Activated naive CD8-positive, alpha-beta T cell treated with anti-CD3 and anti-CD28 coated beads for 36 hours (primary cell): ENCODE data around the gene NKPD1. TPM values are rescaled to one million over a fixed set of nuclear protein-coding genes. Genes with fewer than 3 reads are reported as not detected.

Experiments
- DNase-seq: peaks from one replicate; pipeline ENCODE4 v3.0.0; 2021
- H3K27ac Mint-ChIP-seq: one replicate; pipeline ENCODE4 v1.8.0; 2022; ENCODE audit warnings: mild to moderate bottlenecking, moderate library complexity, mixed read lengths
- H3K27me3 Mint-ChIP-seq: one replicate; pipeline ENCODE4 v1.8.0; 2022; ENCODE audit warnings: mild to moderate bottlenecking, mixed read lengths
- H3K36me3 Mint-ChIP-seq: one replicate; pipeline ENCODE4 v1.8.0; 2021; ENCODE audit warnings: mild to moderate bottlenecking, mixed read lengths
- H3K4me1 Mint-ChIP-seq: one replicate; pipeline ENCODE4 v1.8.0; 2021; ENCODE audit warnings: mixed read lengths
- H3K4me3 Mint-ChIP-seq: one replicate; pipeline ENCODE4 v1.8.0; 2022; ENCODE audit warnings: mild to moderate bottlenecking, moderate library complexity, mixed read lengths
- H3K9me3 Mint-ChIP-seq: one replicate; pipeline ENCODE4 v1.8.0; 2022; ENCODE audit warnings: mixed read lengths
- total RNA-seq, 2 experiments: library from RNA; stranded (reverse); gene quantifications; one replicate each; pipeline ENCODE4 v1.2.3, GENCODE V29; 2021

Gene NKPD1
- total RNA-seq, 2 experiments from 2014 or later = 0.24 TPM; not detected in 1

DNA sequence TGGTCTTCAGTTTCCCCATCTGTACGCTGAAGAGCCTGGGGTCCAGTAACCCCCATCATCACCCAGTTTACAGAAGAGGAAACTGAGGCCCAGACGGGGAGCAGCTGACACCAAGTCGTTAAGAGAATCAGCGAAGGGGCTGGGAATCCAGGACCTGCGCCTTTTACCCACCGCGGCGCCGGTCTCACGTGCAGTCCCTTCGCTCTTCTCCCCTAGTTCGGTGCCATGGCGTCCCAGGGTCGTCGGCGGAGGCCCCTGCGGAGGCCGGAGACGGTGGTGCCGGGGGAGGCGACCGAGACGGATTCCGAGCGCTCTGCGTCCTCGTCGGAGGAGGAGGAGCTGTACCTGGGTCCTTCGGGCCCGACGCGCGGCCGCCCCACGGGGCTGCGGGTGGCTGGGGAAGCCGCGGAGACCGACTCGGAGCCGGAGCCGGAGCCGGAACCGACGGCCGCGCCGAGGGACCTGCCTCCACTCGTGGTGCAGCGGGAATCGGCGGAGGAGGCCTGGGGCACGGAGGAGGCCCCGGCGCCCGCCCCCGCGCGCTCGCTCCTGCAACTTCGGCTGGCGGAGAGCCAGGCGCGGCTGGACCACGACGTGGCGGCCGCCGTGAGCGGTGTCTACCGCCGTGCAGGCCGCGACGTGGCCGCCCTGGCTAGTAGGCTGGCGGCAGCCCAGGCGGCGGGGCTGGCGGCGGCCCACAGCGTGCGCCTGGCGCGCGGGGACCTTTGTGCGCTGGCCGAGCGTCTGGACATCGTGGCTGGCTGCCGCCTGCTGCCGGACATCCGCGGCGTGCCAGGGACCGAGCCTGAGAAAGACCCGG, 18.5 kb upstream of the NKPD1 start:
- peak; percentile 64 for DNase-seq
- Mint-ChIP-seq H3K27me3 (no peaks in the 10 kb centered on the region), H3K36me3 (peaks cover 2% of the 10 kb centered on the region), H3K9me3 (no peaks in the 10 kb centered on the region), H3K4me1 (peaks cover 12% of the 10 kb centered on the region), H3K4me3 (peak overlapping the region; percentile 85), H3K27ac (peak overlapping the region; percentile 86)

DNA sequence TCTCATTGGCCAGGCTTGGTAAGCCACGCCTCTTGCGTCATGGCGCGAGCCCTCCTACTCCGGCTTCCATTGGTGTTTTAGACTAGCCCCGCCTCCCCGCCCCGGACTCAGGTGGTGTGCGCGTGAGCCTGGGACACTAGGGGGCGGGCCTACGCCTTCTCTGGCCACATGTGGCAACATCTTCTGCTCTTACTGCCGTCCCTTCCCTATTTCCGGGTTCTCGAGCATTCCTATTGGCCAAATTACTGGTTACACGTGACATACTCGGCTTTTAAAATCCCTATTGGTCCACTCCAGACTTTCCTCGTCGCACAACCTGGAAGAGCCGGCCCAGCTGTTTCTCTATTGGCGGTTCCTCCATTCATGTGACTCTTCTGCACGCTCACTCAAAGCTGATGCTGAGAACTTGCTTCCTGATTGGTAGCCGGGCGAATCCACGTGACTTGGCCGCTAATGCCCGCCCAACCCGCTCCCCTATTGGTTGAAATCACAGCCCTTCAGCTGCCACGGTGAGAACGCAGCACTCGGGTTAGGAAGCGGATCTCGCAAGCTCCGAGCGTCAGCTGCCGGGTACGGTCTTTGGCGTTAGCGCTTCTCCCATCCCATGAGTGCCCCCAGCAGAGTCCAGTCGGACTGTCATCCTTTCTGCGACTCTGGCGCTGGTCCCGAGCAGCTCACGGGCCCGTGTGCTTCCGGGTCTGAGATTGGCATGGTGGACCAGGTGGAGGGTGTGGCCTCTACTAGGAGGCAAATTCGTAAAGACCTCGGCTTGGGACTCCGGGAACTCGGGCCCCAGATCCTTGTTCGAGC, 17.7 kb upstream of the NKPD1 start, which contains the start of gene BLOC1S3:
Gene BLOC1S3 (plus strand): TSS at position 523 of the 810 bp plus-strand sequence. CDS start 513 bp downstream, outside the sequence.
- peak within 1 kb of the TSS; percentile 86 for H3K27ac Mint-ChIP-seq
- DNase-seq = peak; percentile 100
- peak within 1 kb of the TSS; percentile 85 for H3K4me3 Mint-ChIP-seq
- no peaks in the 10 kb centered on the region for H3K9me3 Mint-ChIP-seq
- peaks cover 2% of the 10 kb centered on the region for H3K36me3 Mint-ChIP-seq
- no peaks in the 10 kb centered on the region for H3K27me3 Mint-ChIP-seq
- peaks cover 13% of the 10 kb centered on the region for H3K4me1 Mint-ChIP-seq

DNA sequence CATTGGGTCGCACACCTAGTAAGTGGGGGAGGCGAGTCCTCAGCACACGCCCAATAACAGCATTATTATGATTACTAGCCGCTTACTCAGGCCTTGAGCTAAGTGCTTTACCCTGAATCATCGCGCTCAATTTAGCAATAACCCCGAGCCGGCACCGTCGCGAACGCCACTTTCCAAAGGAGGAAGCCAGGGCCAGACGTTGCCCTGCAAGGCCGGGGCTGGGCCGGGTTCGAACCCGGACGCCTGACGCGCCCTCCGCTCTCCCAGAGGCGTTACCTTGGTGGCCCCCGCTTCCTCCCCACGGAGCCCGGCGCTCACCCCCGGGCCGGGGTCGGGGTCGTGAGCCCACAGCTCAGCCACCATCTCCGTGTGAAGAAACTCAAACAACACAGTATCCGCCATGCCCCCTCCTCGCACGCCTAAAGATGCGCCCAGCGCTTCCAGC, 17.1 kb upstream of the NKPD1 start, which contains the start of gene TRAPPC6A:
Gene TRAPPC6A (minus strand): TSS at position 421 of the 445 bp plus-strand sequence. CDS start 19 bp downstream, at position 402.
- peak within 1 kb of the TSS; percentile 85 for H3K4me3 Mint-ChIP-seq
- H3K27ac Mint-ChIP-seq = peak within 1 kb of the TSS; percentile 86
- H3K9me3 Mint-ChIP-seq = no peaks in the 10 kb centered on the region
- peaks cover 2% of the 10 kb centered on the region for H3K36me3 Mint-ChIP-seq
- peaks cover 14% of the 10 kb centered on the region for H3K4me1 Mint-ChIP-seq
- no peak for DNase-seq
- no peaks in the 10 kb centered on the region for H3K27me3 Mint-ChIP-seq

DNA sequence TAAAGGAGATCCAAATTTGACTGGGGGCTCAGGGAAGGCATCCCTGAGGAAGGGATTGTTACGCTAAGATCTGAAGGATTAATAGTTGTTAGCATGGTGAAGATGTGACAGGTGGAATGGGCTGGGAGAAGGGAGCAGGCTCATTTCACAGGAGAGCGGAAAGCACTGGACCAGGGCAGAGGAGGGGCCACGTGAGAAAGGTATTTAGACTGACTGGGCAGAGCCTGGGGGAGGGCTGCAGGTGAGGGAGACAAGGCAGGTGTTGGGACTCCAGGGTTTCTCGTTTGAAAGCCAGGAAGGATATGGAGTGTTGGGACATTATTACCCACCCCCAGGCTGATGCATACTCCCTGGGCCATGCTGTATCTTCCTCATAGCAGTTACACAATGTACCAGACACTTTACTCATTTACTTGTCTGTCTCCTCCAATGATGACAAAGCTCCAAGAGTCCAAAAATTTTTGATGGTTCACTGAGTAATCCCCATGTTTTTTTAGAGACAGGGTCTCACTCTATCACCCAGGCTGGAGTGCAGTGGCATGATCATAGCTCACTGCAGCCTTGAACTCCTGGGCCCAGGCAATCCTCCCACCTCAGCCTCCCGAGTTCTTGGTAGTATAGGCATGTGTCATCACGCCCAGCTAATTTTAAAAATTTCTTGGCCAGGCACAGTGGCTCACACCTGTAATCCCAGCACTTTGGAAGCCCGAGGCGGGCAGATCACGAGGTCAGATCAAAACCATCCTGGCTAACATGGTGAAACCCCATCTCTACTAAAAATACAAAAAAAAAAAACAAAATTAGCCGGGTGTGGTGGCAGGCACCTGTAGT, 14.9 kb upstream of the NKPD1 start:
- Mint-ChIP-seq H3K9me3 (no peaks in the 10 kb centered on the region), H3K27ac (peak overlapping the region; percentile 7), H3K36me3 (peaks cover 2% of the 10 kb centered on the region), H3K27me3 (no peaks in the 10 kb centered on the region), H3K4me3 (no peak overlapping the region), H3K4me1 (peaks cover 20% of the 10 kb centered on the region)
- DNase-seq = no peak

DNA sequence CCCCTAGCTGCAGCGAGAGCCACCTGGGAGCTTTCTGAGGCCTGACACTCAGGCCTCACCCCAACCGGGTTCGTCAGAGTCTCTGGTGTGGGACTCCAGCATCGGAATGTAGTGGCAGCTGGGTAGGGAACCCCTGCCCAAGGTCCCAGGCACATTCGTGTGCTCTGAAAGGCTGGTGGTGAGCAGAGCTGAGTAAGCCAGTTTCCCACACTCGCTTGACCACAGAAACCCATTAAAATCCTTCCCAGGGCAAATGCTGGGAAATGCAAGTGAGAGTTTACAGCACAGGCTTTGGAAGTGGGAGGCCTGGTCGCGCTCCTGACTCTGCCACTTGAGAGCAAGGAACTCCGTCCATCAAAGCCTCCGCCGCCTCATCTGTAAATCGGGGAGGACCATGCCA, 13.0 kb upstream of the NKPD1 start:
- no peak overlapping the region for H3K4me3 Mint-ChIP-seq
- H3K27me3 Mint-ChIP-seq = no peaks in the 10 kb centered on the region
- peaks cover 21% of the 10 kb centered on the region for H3K4me1 Mint-ChIP-seq
- DNase-seq = no peak
- no peak overlapping the region for H3K27ac Mint-ChIP-seq
- H3K9me3 Mint-ChIP-seq = no peaks in the 10 kb centered on the region
- H3K36me3 Mint-ChIP-seq = peaks cover 2% of the 10 kb centered on the region

DNA sequence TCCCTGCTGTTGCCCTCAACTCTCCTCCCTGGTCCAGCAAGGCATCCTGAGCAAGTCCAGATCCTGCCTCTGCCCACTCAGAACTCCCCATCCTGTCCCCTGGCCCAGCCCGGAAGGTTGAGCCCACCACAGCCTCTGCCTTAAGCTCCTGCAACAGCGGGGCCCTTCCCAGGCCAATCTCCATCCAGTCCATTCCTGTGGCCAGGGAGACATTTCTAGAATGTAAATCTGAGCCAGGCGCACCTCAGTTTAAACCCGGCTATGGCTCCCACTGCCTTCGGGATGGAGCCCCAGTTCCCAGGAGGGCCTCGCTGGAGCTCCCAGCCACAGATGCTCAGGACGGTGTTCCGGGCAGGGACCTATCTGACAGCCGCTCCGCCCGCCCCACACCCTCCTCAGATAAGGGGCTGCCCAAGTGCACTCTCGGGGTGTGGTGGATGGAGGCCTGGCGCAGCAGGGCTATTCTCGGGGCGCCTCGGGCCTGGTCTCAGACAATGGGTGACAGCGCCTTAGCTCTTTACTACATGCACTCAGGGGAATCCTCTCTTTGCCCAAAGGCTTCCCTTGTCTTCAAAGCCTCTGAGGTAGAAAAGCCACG, 11.9 kb upstream of the NKPD1 start:
- no peak overlapping the region for H3K4me3 Mint-ChIP-seq
- H3K9me3 Mint-ChIP-seq = no peaks in the 10 kb centered on the region

DNA sequence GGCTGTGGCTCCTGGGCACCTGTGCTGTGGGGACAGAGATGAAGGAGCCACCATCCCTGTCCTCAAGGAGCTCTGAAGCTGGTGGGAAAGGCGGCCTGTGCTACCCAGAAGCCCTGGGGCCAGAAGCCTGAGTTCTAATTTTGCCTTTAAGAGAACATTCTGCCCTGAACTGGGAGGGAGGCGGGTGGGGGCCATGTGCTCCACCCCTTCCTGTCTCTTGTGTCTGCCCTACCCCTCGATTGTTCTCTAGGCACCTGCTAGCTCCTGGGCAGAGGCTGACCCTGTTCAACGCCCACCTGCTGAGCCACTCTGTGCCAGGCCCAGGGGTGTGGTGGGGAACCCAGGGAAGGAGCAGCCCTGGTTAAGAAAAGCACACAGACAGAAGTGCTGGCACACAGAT, 11.4 kb upstream of the NKPD1 start:
- Mint-ChIP-seq H3K27ac (peak overlapping the region; percentile 74), H3K27me3 (no peaks in the 10 kb centered on the region), H3K9me3 (no peaks in the 10 kb centered on the region), H3K36me3 (peaks cover 2% of the 10 kb centered on the region), H3K4me3 (no peak overlapping the region), H3K4me1 (peaks cover 21% of the 10 kb centered on the region)
- no peak for DNase-seq

More for the DNA sequence above, 11.9 kb upstream of the NKPD1 start:
- Mint-ChIP-seq H3K27me3 (no peaks in the 10 kb centered on the region), H3K36me3 (peaks cover 2% of the 10 kb centered on the region), H3K27ac (peak overlapping the region; percentile 74), H3K4me1 (peaks cover 21% of the 10 kb centered on the region)
- DNase-seq = no peak

DNA sequence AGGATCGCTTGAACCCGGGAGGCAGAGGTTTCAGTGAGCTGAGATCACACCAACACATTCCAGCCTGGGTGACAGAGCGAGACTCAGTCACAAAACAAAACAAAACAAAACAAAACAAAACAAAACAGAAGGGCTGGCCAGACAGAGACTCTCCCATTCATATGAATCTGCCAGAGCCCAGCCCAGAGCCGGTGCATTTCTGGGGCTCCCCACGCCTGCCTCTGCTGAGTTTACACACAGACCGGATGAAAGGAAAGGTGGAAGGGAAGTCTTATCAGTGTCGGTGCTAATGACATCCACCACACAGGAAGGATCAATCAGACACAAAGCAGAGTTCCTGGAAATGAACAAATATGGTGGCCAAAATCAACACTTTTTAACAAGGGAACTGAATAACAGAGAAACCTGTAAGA, 10.4 kb upstream of the NKPD1 start:
- H3K9me3 Mint-ChIP-seq = no peaks in the 10 kb centered on the region
- H3K4me1 Mint-ChIP-seq = peaks cover 24% of the 10 kb centered on the region

DNA sequence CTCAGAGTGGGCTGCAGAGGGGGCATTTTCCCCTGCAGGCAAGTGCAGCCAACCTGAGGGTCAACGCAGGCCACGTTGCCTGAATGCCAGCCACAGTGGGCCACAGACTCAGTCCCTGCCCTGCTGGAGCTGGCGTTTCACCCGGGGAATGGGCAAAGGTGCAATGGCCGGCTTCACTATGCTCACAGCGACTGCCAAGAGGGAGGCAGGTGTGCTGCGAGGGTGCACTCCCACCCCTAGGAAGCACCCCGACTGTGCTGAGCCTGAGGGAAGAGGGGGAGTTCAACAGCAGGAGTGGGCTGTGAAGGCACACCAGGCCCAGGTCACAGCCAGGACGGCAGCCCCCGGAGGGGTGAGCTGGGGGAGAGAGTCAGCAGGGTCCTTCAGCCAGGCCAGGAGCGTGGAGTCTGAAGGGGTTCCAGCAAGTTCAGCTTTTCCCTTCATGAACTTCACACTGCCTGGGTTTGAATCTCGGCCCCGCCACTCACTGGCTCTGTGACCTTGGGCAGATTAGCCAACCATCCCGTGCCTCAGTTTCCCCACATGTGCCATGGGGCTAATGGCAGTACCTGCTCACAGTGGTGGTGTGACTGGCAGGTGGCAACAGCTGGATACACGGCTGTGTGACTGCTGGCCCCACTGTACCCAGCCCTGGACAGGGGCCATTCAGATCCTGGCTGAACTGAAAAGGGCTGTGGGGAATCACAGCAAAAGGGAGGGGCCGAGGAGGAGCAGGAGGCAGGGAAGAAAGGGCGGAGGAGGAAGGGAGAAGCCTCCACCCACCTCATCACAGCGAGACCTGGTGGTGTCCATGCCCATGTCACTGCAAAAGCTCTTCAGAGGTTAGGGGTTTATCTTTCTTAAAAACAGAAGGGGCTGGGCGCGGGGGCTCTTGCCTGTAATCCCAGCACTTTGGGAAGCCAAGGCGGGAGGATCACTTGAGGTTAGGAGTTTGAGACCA, 9.6 kb upstream of the NKPD1 start:
- Mint-ChIP-seq H3K4me3 (no peak overlapping the region), H3K4me1 (peaks cover 24% of the 10 kb centered on the region), H3K27me3 (no peaks in the 10 kb centered on the region), H3K36me3 (peaks cover 2% of the 10 kb centered on the region), H3K27ac (peak overlapping the region; percentile 93), H3K9me3 (no peaks in the 10 kb centered on the region)
- no peak for DNase-seq

More for the DNA sequence above, 10.4 kb upstream of the NKPD1 start:
- Mint-ChIP-seq H3K4me3 (peak overlapping the region; percentile 55), H3K36me3 (peaks cover 2% of the 10 kb centered on the region), H3K27ac (peak overlapping the region; percentile 93), H3K27me3 (no peaks in the 10 kb centered on the region)
- peak; percentile 30 for DNase-seq

DNA sequence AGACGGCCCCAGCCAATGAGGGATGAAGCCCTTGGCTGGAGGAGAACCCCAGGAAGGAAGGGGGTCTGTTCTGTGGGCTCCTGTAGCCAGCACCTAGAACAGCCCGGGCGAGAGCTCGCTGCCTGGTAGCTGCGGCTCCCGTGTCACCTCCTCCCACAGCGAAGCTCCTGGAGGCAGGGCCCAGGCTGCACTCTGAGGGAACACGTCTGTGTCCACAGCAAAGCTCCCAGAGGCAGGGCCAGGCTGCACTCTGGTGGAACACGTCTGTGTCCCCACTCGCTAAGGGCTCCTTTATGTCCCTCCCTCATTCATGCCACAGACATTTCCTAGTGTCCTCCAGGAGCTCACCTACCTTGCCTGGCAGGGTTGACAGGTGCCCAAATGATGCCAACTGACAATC, 8.8 kb upstream of the NKPD1 start:
- no peak overlapping the region for H3K4me3 Mint-ChIP-seq

DNA sequence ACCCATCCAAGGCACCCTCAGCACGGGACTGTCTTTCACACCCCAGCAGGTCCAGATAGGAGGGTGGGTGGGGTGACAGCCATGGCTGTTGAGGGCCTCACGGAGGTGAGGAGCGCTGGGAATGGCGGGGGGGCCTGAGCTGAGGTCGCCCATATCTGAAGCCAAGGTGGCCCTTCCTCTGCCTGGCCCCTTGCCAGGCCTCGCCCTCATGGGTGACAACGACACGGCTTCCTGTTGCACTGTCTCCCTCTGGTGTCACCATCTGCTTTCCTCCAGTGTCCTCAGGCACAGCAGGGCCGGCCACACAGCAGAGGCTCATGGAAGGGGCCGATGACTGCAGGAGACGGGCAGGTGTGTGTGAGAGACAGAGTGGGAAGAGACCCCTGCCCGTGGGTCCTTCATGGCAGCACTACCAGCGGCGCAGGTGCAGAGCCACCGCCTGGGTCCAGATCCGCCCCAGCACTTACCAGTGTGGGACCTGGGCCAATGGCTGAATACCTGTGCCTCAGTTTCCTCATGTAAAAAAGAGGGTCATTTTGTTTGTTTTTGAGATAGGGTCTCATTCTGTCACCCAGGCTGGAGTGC, 8.1 kb upstream of the NKPD1 start:
- no peak overlapping the region for H3K4me3 Mint-ChIP-seq
- H3K36me3 Mint-ChIP-seq = peaks cover 2% of the 10 kb centered on the region
- peaks cover 31% of the 10 kb centered on the region for H3K4me1 Mint-ChIP-seq
- no peaks in the 10 kb centered on the region for H3K9me3 Mint-ChIP-seq
- H3K27ac Mint-ChIP-seq = no peak overlapping the region
- no peak for DNase-seq
- H3K27me3 Mint-ChIP-seq = no peaks in the 10 kb centered on the region

More for the DNA sequence above, 8.8 kb upstream of the NKPD1 start:
- no peak for DNase-seq
- Mint-ChIP-seq H3K36me3 (peaks cover 2% of the 10 kb centered on the region), H3K27me3 (no peaks in the 10 kb centered on the region), H3K27ac (no peak overlapping the region), H3K9me3 (no peaks in the 10 kb centered on the region), H3K4me1 (peaks cover 25% of the 10 kb centered on the region)

DNA sequence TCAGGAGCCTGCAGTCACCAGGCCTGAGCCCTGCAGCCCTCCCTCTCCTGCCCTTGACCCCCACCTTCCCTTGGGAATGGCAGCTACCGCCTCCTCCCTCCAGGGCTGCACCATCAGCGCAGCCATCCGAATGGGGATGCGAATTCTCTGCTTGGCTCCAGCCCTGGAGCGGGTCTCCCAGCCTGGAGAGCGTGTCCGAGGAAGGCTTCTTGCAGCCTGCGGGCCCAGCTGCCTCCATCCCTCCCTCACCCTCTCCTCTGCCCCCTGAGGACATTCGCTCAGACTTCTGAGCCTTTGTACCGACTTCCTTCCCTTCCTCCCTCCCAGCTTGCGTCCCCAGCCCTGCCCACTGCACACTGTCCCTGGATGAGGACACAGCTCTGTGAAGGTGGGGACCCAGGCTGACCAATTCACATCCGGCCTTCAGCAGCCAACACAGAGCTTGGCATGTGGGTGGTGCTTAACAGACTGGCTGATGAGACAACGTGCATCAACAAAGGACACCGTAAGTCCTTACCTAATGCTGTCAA, 6.0 kb upstream of the NKPD1 start:
- Mint-ChIP-seq H3K4me1 (peaks cover 25% of the 10 kb centered on the region), H3K4me3 (no peak overlapping the region), H3K27me3 (no peaks in the 10 kb centered on the region), H3K36me3 (peaks cover 2% of the 10 kb centered on the region), H3K27ac (no peak overlapping the region), H3K9me3 (no peaks in the 10 kb centered on the region)
- DNase-seq = no peak
